B cell (primary cell): ENCODE data around the gene TRAF3. TPM values are rescaled to one million over a fixed set of nuclear protein-coding genes. Genes with fewer than 3 reads are reported as not detected.

Source experiments
- ATAC-seq: fragments of 200-7000 bp; cut with Tn5 transposase; one replicate; pipeline ENCODE4 v1.10.0; 2021; ENCODE audit warnings: low read depth, mild to moderate bottlenecking, moderate number of reproducible peaks, moderate library complexity
- CTCF ChIA-PET: fragments of 350-600 bp; sonication (Branson Sonifier 250); formaldehyde crosslinking; loops from one replicate; lab custom pipeline; 2021; ENCODE audit warnings: antibody characterized with exemption, inconsistent platforms; lab: Charles Lee
- POLR2A ChIA-PET: fragments of 350-600 bp; sonication (Branson Sonifier 250); formaldehyde crosslinking; loops from one replicate; lab custom pipeline; 2021; ENCODE audit warnings: antibody characterized with exemption; lab: Charles Lee
- DNase-seq: peaks from one replicate; pipeline ENCODE4 v3.0.0; 2013
- H2AFZ ChIP-seq: 2 replicates; pipeline ENCODE4 v1.6.1; 2012; ENCODE audit warnings: mild to moderate bottlenecking, low read depth, low read length; ENCODE audit not compliant: insufficient read depth, poor library complexity, severe bottlenecking
- H3K27ac ChIP-seq, 2 donors: 1 replicate in 1 of 2; 2 replicates in 1 of 2; pipeline ENCODE4 v1.5.1; 2012 to 2013; ENCODE audit warnings: low read length in 2 of 2, mild to moderate bottlenecking in 2 of 2, moderate library complexity in 1 of 2
- H3K27me3 ChIP-seq, 4 experiments: fragments of 200-600 bp in 1 of 4; sonication (generic) in 1 of 4; replicated peaks in 1 of 4; 1 replicate in 2 of 4; 2 replicates in 2 of 4; pipeline versions ENCODE4 v1.6.1 to v1.7.0; 2013 to 2016; ENCODE audit warnings: low read length in 3 of 4, mild to moderate bottlenecking in 2 of 4, mixed read lengths in 1 of 4, moderate library complexity in 1 of 4; ENCODE audit not compliant: insufficient read depth in 4 of 4, control insufficient read depth in 3 of 4; ENCODE audit errors: control extremely low read depth in 1 of 4
- H3K36me3 ChIP-seq, 2 experiments: replicated peaks in 1 of 2; 1 replicate in 1 of 2; 2 replicates in 1 of 2; pipeline versions ENCODE4 v1.6.1 to v1.7.1; 2013; ENCODE audit warnings: low read length in 1 of 2; ENCODE audit not compliant: insufficient read depth in 2 of 2, control insufficient read depth in 1 of 2; ENCODE audit errors: control extremely low read depth in 1 of 2, extremely low read depth in 1 of 2
- H3K4me1 ChIP-seq, 2 donors: fragments of 200-600 bp in 1 of 2; sonication (generic) in 1 of 2; 1 replicate in 1 of 2; 2 replicates in 1 of 2; pipeline versions ENCODE4 v1.5.1 to v1.6.1; 2013 to 2017; ENCODE audit warnings: low read length in 2 of 2; ENCODE audit not compliant: control insufficient read depth in 2 of 2, insufficient read depth in 2 of 2
- H3K4me2 ChIP-seq: replicated peaks from 2 replicates; pipeline ENCODE3; 2012; ENCODE audit warnings: mild to moderate bottlenecking, low read depth, low read length; ENCODE audit not compliant: poor library complexity, severe bottlenecking
- H3K4me3 ChIP-seq, 5 experiments: fragments of 200-600 bp in 1 of 5; sonication (generic) in 1 of 5; 1 replicate in 3 of 5; 2 replicates in 2 of 5; pipeline versions ENCODE4 v1.5.1 to v1.7.0; 2011 to 2016; ENCODE audit warnings: low read length in 4 of 5, mild to moderate bottlenecking in 4 of 5, low read depth in 2 of 5, control low read depth in 1 of 5, moderate library complexity in 1 of 5; ENCODE audit not compliant: insufficient read depth in 1 of 5; ENCODE audit errors: control extremely low read depth in 1 of 5, extremely low read depth in 1 of 5
- H3K79me2 ChIP-seq: fragments of 200-600 bp; sonication (generic); one replicate; pipeline ENCODE4 v1.6.0; 2016; ENCODE audit warnings: low read length; ENCODE audit not compliant: control insufficient read depth, insufficient read depth
- H3K9ac ChIP-seq: fragments of 200-600 bp; sonication (generic); 2 replicates; pipeline ENCODE4 v1.6.1; 2017; ENCODE audit warnings: mild to moderate bottlenecking, low read length, moderate library complexity
- H3K9me3 ChIP-seq, 3 donors: one replicate each; pipeline versions ENCODE4 v1.6.1 to v1.7.1; 2013; ENCODE audit warnings: low read length in 2 of 3; ENCODE audit not compliant: control insufficient read depth in 2 of 3, insufficient read depth in 1 of 3; ENCODE audit errors: control extremely low read depth in 1 of 3
- H4K20me1 ChIP-seq: 2 replicates; pipeline ENCODE4 v1.6.0; 2012; ENCODE audit warnings: mild to moderate bottlenecking, low read length; ENCODE audit not compliant: insufficient read depth, control insufficient read depth, poor library complexity, severe bottlenecking
- H3K27ac Mint-ChIP-seq: one replicate; pipeline ENCODE4 v1.8.0; 2021; ENCODE audit warnings: mixed read lengths
- H3K27me3 Mint-ChIP-seq: one replicate; pipeline ENCODE4 v1.8.0; 2021; ENCODE audit warnings: mixed read lengths
- H3K4me1 Mint-ChIP-seq: one replicate; pipeline ENCODE4 v1.8.0; 2021; ENCODE audit warnings: mixed read lengths
- H3K4me3 Mint-ChIP-seq: one replicate; pipeline ENCODE4 v1.8.0; 2021; ENCODE audit warnings: mixed read lengths
- H3K9me3 Mint-ChIP-seq: one replicate; pipeline ENCODE4 v1.8.0; 2022; ENCODE audit warnings: mixed read lengths; ENCODE audit not compliant: insufficient read depth
- EZH2 ChIP-seq: IDR thresholded peaks from 2 replicates; pipeline ENCODE4 v1.6.1; 2012; ENCODE audit warnings: borderline replicate concordance, low read depth, mild to moderate bottlenecking, moderate library complexity, low read length; ENCODE audit not compliant: insufficient read depth, poor library complexity, severe bottlenecking
- WGBS: methylation state at CpG from one replicate; pipeline ENCODE4 v1.1.5; 2013; ENCODE audit warnings: missing lambda C conversion rate; ENCODE audit not compliant: insufficient coverage; 5-methylcytosine and 5-hydroxymethylcytosine counted together
- intact Hi-C: fragments of 100-400 bp; cut with micrococcal nuclease; formaldehyde crosslinking; loops from one replicate; pipeline ENCODE4 v1.10.0; 2022
- polyA plus RNA-seq: library from polyadenylated mRNA; depleted of rRNA; stranded (reverse); fragments of >200 nt; gene quantifications from 2 replicates; pipeline ENCODE4 v1.2.3, GENCODE V29; 2012
- total RNA-seq, 2 donors: library from RNA; stranded (reverse); fragments of 120-200 nt in 1 of 2; gene quantifications; 1 replicate in 1 of 2; 2 replicates in 1 of 2; pipeline versions ENCODE4 v1.2.3 to v1.2.4, GENCODE V29; 2013 to 2022
- TF ChIP-seq, protein P1 (sequence below): fragments of 200-600 bp; IDR thresholded peaks from one replicate; pipeline ENCODE4 v1.8.0; 2022; ENCODE audit warnings: antibody characterized with exemption, mild to moderate bottlenecking

TRAF3 gene
- total and polyA plus RNA-seq, 2 donors (not counting 1 experiment from before 2014, with no cell fraction given) = 42.8 to 89.8 TPM

DNA sequence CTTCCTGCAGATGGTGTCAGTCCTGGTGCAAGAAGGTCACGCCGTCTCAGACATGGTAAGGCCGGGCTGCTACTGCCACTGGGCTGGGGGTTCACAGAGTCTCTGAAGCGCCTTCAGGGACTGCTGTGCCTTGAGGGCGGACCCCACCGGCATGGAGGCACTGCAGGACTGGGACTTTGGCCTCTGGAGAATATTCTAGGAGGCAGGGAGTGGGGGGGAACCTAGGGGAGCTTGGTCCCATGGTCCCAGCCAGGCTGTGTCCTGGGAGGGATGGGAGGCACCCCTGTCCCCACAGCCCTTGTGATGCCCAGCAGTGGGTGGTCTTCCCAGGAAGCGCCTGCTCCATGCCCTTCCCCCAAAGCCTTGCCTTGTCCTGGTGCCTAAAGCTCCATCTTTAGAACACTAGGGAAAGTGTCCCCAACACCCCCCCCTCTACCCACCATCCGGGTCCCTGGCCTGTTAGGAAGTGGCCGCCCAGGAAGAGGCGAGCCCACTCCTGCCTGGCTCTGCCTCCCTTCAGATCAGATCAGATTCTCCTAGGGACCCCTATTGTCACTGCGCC lies 146.8 kb downstream of the TRAF3 start:
- peaks cover 0 to 26% (median 0%) of the 10 kb centered on the region in 3 donors for H3K9me3 ChIP-seq
- peak overlapping the region; percentile 40 for H2AFZ ChIP-seq
- H4K20me1 ChIP-seq = no peaks in the 10 kb centered on the region
- ATAC-seq (no peak), DNase-seq (peak; percentile 34)
- TF ChIP-seq, protein P1, sequence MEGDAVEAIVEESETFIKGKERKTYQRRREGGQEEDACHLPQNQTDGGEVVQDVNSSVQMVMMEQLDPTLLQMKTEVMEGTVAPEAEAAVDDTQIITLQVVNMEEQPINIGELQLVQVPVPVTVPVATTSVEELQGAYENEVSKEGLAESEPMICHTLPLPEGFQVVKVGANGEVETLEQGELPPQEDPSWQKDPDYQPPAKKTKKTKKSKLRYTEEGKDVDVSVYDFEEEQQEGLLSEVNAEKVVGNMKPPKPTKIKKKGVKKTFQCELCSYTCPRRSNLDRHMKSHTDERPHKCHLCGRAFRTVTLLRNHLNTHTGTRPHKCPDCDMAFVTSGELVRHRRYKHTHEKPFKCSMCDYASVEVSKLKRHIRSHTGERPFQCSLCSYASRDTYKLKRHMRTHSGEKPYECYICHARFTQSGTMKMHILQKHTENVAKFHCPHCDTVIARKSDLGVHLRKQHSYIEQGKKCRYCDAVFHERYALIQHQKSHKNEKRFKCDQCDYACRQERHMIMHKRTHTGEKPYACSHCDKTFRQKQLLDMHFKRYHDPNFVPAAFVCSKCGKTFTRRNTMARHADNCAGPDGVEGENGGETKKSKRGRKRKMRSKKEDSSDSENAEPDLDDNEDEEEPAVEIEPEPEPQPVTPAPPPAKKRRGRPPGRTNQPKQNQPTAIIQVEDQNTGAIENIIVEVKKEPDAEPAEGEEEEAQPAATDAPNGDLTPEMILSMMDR = no peak
- TF ChIP-seq EZH2 = no peak
- CTCF ChIA-PET = interaction anchor here (1.4 kb wide), 1 partner anchor 229 kb away, joined by 4 read pairs; no protein-coding TSS in a partner anchor
- no peak overlapping the region for H3K4me3 ChIP-seq
- intact Hi-C loops = loop anchor here (10.0 kb wide), 1 partner anchor 131 kb away; the partner anchor contains the start of gene CDC42BPB
- H3K4me1 ChIP-seq = peaks cover 37 to 41% of the 10 kb centered on the region in 2 donors
- H3K4me1 Mint-ChIP-seq = peaks cover 34% of the 10 kb centered on the region
- H3K27ac ChIP-seq = no peak overlapping the region
- H3K9ac ChIP-seq = peak overlapping the region; percentile 65
- H3K4me2 ChIP-seq = peak overlapping the region; percentile 91
- peaks cover 14% of the 10 kb centered on the region for H3K27me3 Mint-ChIP-seq
- H3K9me3 Mint-ChIP-seq = no peaks in the 10 kb centered on the region
- H3K79me2 ChIP-seq = no peaks in the 10 kb centered on the region
- H3K27ac Mint-ChIP-seq = no peak overlapping the region
- no peaks in the 10 kb centered on the region for H3K36me3 ChIP-seq
- POLR2A ChIA-PET = no interaction called here
- H3K27me3 ChIP-seq = peaks cover 0 to 38% (median 13%) of the 10 kb centered on the region in 4 experiments
- H3K4me3 Mint-ChIP-seq = peak overlapping the region; percentile 32
- 39% methylated on average over 8 of the region's 11 CpGs for WGBS
